RWPE2 (cell line): ENCODE measurements around the gene TNFRSF1A.

Experiments used
- ATAC-seq: fragments of 200-7000 bp; cut with Tn5 transposase; 3 replicates; pipeline ENCODE4 v1.9.1; 2021; ENCODE audit warnings: low read depth
- DNase-seq: peaks from one replicate; pipeline ENCODE4 v3.0.0-alpha.2; 2020; ENCODE audit warnings: low spot score
- H3K27ac ChIP-seq: fragments of 450-650 bp; 2 replicates; pipeline ENCODE4 v1.5.1; 2017; ENCODE audit warnings: mild to moderate bottlenecking; ENCODE audit not compliant: poor library complexity, severe bottlenecking
- H3K27me3 ChIP-seq: fragments of 250-450 bp; sonication (Bioruptor Pico); 2 replicates; pipeline ENCODE4 v1.5.1; 2021; ENCODE audit warnings: mild to moderate bottlenecking, moderate library complexity; ENCODE audit not compliant: insufficient read depth, poor library complexity, severe bottlenecking
- H3K36me3 ChIP-seq: fragments of 250-450 bp; sonication (Bioruptor Pico); 2 replicates; pipeline ENCODE4 v1.5.1; 2020; ENCODE audit warnings: low read depth, mild to moderate bottlenecking, moderate library complexity
- H3K4me1 ChIP-seq: fragments of 250-450 bp; sonication (Bioruptor Pico); 2 replicates; pipeline ENCODE4 v1.5.1; 2021; ENCODE audit warnings: mild to moderate bottlenecking, moderate library complexity; ENCODE audit not compliant: insufficient read depth, poor library complexity, severe bottlenecking
- H3K4me3 ChIP-seq: fragments of 250-450 bp; sonication (Bioruptor Pico); 2 replicates; pipeline ENCODE4 v1.5.1; 2021; ENCODE audit warnings: mild to moderate bottlenecking, moderate library complexity; ENCODE audit not compliant: severe bottlenecking
- H3K9me3 ChIP-seq: fragments of 250-450 bp; sonication (Bioruptor Pico); 2 replicates; pipeline ENCODE4 v1.5.1; 2021; ENCODE audit warnings: mild to moderate bottlenecking, moderate library complexity; ENCODE audit not compliant: severe bottlenecking
- CTCF ChIP-seq: fragments of 450-650 bp; IDR thresholded peaks from one replicate; pipeline ENCODE4 v1.5.1; 2017; ENCODE audit warnings: mild to moderate bottlenecking, moderate library complexity; ENCODE audit not compliant: poor library complexity, severe bottlenecking

Gene TNFRSF1A

GRCh38 chr12:6370994-6371754 is 29.3 kb upstream of the TNFRSF1A start:
- Histone ChIP-seq H3K27ac (peak overlapping the region; percentile 100), H3K4me1 (peaks cover 48% of the 10 kb centered on the region), H3K4me3 (peak overlapping the region; percentile 12), H3K27me3 (no peaks in the 10 kb centered on the region), H3K9me3 (no peaks in the 10 kb centered on the region), H3K36me3 (peaks cover 72% of the 10 kb centered on the region)
- DNase-seq (peak; percentile 98), ATAC-seq (peak; percentile 76)
- no peak for TF ChIP-seq CTCF

GRCh38 chr12:6370576-6370935 is 28.7 kb upstream of the TNFRSF1A start:
- peaks cover 49% of the 10 kb centered on the region for H3K4me1 ChIP-seq
- H3K27me3 ChIP-seq, result no peaks in the 10 kb centered on the region
- ATAC-seq, result no peak
- no peak for TF ChIP-seq CTCF
- DNase-seq, result no peak
- H3K9me3 ChIP-seq, result no peaks in the 10 kb centered on the region
- peak overlapping the region; percentile 12 for H3K4me3 ChIP-seq
- H3K27ac ChIP-seq, result peak overlapping the region; percentile 100
- H3K36me3 ChIP-seq, result peaks cover 79% of the 10 kb centered on the region

- no peak for DNase-seq
These were observed 28.2 kb upstream of the TNFRSF1A start for GRCh38 chr12:6369916-6370575.

GRCh38 chr12:6368906-6369525 is 27.1 kb upstream of the TNFRSF1A start:
- no peak for DNase-seq
- TF ChIP-seq CTCF, result no peak
- Histone ChIP-seq H3K36me3 (peaks cover 87% of the 10 kb centered on the region), H3K27me3 (no peaks in the 10 kb centered on the region), H3K4me3 (no peak overlapping the region), H3K9me3 (no peaks in the 10 kb centered on the region), H3K27ac (peak overlapping the region; percentile 100), H3K4me1 (peaks cover 64% of the 10 kb centered on the region)
- ATAC-seq, result no peak

More at GRCh38 chr12:6369916-6370575, 28.2 kb upstream of the TNFRSF1A start:
- Histone ChIP-seq H3K36me3 (peaks cover 84% of the 10 kb centered on the region), H3K4me1 (peaks cover 54% of the 10 kb centered on the region), H3K27me3 (no peaks in the 10 kb centered on the region), H3K27ac (peak overlapping the region; percentile 100), H3K4me3 (no peak overlapping the region), H3K9me3 (no peaks in the 10 kb centered on the region)
- ATAC-seq, result no peak
- no peak for TF ChIP-seq CTCF
